Measurements from ENCODE around the gene TSPEAR. TPM values are rescaled to one million over a fixed set of nuclear protein-coding genes. Genes with fewer than 3 reads are reported as not detected.

Gene TSPEAR
- total and polyA plus RNA-seq, 2 of the 13 experiments (the other 11 are each of a cell fraction or from before 2014, with no cell fraction given): 0.07 to 0.32 TPM

DNA sequence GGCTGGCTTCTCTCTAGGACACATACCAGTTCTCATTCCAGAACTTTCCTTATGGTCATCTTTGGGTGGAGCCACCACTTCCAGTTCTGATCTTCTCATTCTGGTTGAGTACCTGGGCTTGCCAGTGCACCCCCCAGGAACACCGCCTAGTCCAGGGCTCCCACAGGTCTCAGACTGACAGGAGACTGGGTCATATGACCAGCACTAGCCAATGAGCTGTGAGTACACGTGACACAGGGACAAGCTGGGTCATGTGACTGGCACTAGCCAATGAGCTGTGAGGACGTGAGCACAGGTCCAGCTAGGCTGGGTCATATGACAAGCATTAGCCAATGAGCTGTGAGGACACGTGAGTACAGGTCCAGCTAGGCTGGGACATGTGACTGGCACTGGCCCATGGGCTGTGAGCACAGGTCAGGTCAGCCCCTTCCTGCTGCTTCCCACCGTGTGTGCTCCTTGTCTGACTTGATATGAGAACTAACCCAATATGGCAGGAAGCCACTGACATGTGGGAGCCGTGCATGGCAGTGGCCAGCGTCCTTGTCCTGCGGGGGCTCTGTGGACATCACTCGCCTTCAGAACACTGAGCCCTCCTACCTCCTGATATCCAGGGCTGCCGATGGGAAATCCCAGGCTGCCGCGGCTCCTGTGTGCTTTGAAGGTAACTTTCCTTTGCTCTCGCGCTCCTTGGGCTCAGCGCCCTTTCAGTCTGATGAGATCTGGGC lies 194.0 kb downstream of the TSPEAR start (continued):
- TF ChIP-seq, protein P1, sequence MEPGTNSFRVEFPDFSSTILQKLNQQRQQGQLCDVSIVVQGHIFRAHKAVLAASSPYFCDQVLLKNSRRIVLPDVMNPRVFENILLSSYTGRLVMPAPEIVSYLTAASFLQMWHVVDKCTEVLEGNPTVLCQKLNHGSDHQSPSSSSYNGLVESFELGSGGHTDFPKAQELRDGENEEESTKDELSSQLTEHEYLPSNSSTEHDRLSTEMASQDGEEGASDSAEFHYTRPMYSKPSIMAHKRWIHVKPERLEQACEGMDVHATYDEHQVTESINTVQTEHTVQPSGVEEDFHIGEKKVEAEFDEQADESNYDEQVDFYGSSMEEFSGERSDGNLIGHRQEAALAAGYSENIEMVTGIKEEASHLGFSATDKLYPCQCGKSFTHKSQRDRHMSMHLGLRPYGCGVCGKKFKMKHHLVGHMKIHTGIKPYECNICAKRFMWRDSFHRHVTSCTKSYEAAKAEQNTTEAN (CRISPR knock-in tag; conservative IDR thresholded peaks at IDR 0.05): no peak
- no peak for TF ChIP-seq ZNF12 (CRISPR knock-in tag; IDR thresholded peaks at IDR 0.05)
- TF ChIP-seq, protein P2, sequence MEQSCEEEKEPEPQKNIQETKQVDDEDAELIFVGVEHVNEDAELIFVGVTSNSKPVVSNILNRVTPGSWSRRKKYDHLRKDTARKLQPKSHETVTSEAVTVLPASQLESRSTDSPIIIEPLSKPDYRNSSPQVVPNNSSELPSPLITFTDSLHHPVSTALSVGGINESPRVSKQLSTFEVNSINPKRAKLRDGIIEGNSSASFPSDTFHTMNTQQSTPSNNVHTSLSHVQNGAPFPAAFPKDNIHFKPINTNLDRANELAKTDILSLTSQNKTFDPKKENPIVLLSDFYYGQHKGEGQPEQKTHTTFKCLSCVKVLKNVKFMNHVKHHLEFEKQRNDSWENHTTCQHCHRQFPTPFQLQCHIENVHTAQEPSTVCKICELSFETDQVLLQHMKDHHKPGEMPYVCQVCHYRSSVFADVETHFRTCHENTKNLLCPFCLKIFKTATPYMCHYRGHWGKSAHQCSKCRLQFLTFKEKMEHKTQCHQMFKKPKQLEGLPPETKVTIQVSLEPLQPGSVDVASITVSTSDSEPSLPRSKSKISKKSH (CRISPR knock-in tag; IDR thresholded peaks at IDR 0.05; ENCODE audit: borderline replicate concordance): 0 out of 2 replicates have a peak, but pooled peaks have one; percentile 44
- no peak for TF ChIP-seq ZFYVE20 (CRISPR knock-in tag; IDR thresholded peaks at IDR 0.05; ENCODE audit: borderline replicate concordance, low read depth)
- TF ChIP-seq ZNF263 (CRISPR knock-in tag; IDR thresholded peaks at IDR 0.05): 0 out of 2 replicates have a peak, but pooled peaks have one; percentile 27
- TF ChIP-seq ZNF383 (CRISPR knock-in tag; IDR thresholded peaks at IDR 0.05; ENCODE audit: borderline replicate concordance): no peak
- peak; percentile 39; the same call in 1 of the 2 replicates for TF ChIP-seq KMT2B (CRISPR knock-in tag; IDR thresholded peaks at IDR 0.05)
- TF ChIP-seq, protein P3, sequence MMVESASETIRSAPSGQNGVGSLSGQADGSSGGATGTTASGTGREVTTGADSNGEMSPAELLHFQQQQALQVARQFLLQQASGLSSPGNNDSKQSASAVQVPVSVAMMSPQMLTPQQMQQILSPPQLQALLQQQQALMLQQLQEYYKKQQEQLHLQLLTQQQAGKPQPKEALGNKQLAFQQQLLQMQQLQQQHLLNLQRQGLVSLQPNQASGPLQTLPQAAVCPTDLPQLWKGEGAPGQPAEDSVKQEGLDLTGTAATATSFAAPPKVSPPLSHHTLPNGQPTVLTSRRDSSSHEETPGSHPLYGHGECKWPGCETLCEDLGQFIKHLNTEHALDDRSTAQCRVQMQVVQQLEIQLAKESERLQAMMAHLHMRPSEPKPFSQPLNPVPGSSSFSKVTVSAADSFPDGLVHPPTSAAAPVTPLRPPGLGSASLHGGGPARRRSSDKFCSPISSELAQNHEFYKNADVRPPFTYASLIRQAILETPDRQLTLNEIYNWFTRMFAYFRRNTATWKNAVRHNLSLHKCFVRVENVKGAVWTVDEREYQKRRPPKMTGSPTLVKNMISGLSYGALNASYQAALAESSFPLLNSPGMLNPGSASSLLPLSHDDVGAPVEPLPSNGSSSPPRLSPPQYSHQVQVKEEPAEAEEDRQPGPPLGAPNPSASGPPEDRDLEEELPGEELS (CRISPR knock-in tag; IDR thresholded peaks at IDR 0.05): no peak
- TF ChIP-seq RXRA (CRISPR knock-in tag; IDR thresholded peaks at IDR 0.05): 0 out of 2 replicates have a peak, but pooled peaks have one; percentile 33
- peak; percentile 77 for TF ChIP-seq PHF20 (CRISPR knock-in tag; IDR thresholded peaks at IDR 0.05)
- TF ChIP-seq GATAD2A (CRISPR knock-in tag; IDR thresholded peaks at IDR 0.05): 0 out of 2 replicates have a peak, but pooled peaks have one; percentile 10
- no peak for TF ChIP-seq ZNF33A (CRISPR knock-in tag; IDR thresholded peaks at IDR 0.05; ENCODE audit: borderline replicate concordance)
- TF ChIP-seq, protein P4, sequence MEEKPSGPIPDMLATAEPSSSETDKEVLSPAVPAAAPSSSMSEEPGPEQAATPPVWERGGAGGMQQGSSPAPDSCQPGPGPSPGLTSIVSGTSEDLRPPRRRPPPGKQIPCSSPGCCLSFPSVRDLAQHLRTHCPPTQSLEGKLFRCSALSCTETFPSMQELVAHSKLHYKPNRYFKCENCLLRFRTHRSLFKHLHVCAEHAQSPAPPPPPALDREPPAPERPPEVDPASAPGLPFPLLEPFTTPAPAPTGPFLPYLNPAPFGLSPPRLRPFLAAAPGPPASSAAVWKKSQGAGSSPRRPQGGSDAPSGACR (CRISPR knock-in tag; IDR thresholded peaks at IDR 0.05): no peak
- TF ChIP-seq, protein P5, sequence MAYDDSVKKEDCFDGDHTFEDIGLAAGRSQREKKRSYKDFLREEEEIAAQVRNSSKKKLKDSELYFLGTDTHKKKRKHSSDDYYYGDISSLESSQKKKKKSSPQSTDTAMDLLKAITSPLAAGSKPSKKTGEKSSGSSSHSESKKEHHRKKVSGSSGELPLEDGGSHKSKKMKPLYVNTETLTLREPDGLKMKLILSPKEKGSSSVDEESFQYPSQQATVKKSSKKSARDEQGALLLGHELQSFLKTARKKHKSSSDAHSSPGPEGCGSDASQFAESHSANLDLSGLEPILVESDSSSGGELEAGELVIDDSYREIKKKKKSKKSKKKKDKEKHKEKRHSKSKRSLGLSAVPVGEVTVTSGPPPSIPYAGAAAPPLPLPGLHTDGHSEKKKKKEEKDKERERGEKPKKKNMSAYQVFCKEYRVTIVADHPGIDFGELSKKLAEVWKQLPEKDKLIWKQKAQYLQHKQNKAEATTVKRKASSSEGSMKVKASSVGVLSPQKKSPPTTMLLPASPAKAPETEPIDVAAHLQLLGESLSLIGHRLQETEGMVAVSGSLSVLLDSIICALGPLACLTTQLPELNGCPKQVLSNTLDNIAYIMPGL (CRISPR knock-in tag; IDR thresholded peaks at IDR 0.05; ENCODE audit: borderline replicate concordance in 1 of 2, low read depth in 1 of 2): peak in 1 of 2 experiments; percentile 31; a peak in 1 of 4 replicates
- no peak for TF ChIP-seq SOX6 (IDR thresholded peaks at IDR 0.05)
- TF ChIP-seq SOX6 (CRISPR knock-in tag; IDR thresholded peaks at IDR 0.05): 0 out of 2 replicates have a peak, but pooled peaks have one; percentile 12
- 0 out of 2 replicates have a peak, but pooled peaks have one; percentile 38 for TF ChIP-seq TAF1 (CRISPR knock-in tag; IDR thresholded peaks at IDR 0.05)
- peak; percentile 74; the same call in 1 of the 2 replicates for TF ChIP-seq MYC (CRISPR knock-in tag; IDR thresholded peaks at IDR 0.05; ENCODE audit: borderline replicate concordance)
- TF ChIP-seq ZNF468 (CRISPR knock-in tag; IDR thresholded peaks at IDR 0.05): no peak
- TF ChIP-seq, protein P6, sequence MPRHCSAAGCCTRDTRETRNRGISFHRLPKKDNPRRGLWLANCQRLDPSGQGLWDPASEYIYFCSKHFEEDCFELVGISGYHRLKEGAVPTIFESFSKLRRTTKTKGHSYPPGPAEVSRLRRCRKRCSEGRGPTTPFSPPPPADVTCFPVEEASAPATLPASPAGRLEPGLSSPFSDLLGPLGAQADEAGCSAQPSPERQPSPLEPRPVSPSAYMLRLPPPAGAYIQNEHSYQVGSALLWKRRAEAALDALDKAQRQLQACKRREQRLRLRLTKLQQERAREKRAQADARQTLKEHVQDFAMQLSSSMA (CRISPR knock-in tag; IDR thresholded peaks at IDR 0.05): no peak
- peak; percentile 44; the same call in 1 of the 2 replicates for TF ChIP-seq SP4 (CRISPR knock-in tag; IDR thresholded peaks at IDR 0.05)
